ENCODE results near the gene KRT84. TPM values are rescaled to one million over a fixed set of nuclear protein-coding genes. Genes with fewer than 3 reads are reported as not detected.

Gene KRT84
- total and polyA plus RNA-seq, 10 of the 15 experiments (the other 5 are each of a cell fraction or from before 2014, with no cell fraction given), result not detected

GRCh38 chr12:52425466-52425865, 40.0 kb upstream of the KRT84 start:
- in situ Hi-C loops (cut with MboI), result no loop called here
- intact Hi-C loops (cut with micrococcal nuclease; ENCODE audit: unreplicated experiment), result no loop called here
- Histone ChIP-seq H4K20me1 (ENCODE audit: control insufficient read depth, insufficient read depth) (no peaks in the 10 kb centered on the region), H3K4me2 (ENCODE audit: control insufficient read depth, insufficient read depth) (no peak overlapping the region), H3K4me3 (no peak overlapping the region), H3K9me3 (replicated peaks; ENCODE audit: control insufficient read depth, insufficient read depth, low read length) (no peaks in the 10 kb centered on the region), H3K27me3 (replicated peaks in 1 of 2; ENCODE audit: control insufficient read depth in 2 of 2, insufficient read depth in 2 of 2, low read length in 1 of 2) (peaks cover 2 to 4% of the 10 kb centered on the region in 2 experiments; a peak in 3 of 4 replicates), H3K4me1 (ENCODE audit: control insufficient read depth, insufficient read depth, low read length) (no peaks in the 10 kb centered on the region), H3K36me3 (ENCODE audit: control insufficient read depth in 2 of 2, insufficient read depth in 2 of 2, low read length in 1 of 2) (no peaks in the 10 kb centered on the region), H2AFZ (ENCODE audit: control insufficient read depth, low read depth, low read length) (no peak overlapping the region), H3K9ac (ENCODE audit: control insufficient read depth, insufficient read depth, low read length) (no peak overlapping the region), H3K79me2 (ENCODE audit: control insufficient read depth, insufficient read depth, low read length) (no peaks in the 10 kb centered on the region), H3K27ac (ENCODE audit: control insufficient read depth, insufficient read depth) (no peak overlapping the region)
- no peak for TF ChIP-seq BACH1 (IDR thresholded peaks at IDR 0.05; ENCODE audit: borderline replicate concordance)
- TF ChIP-seq KDM1A (IDR thresholded peaks at IDR 0.05; ENCODE audit: borderline replicate concordance), result no peak
- TF ChIP-seq ESRRA (IDR thresholded peaks at IDR 0.05; ENCODE audit: low read length), result no peak
- TF ChIP-seq, protein P1, sequence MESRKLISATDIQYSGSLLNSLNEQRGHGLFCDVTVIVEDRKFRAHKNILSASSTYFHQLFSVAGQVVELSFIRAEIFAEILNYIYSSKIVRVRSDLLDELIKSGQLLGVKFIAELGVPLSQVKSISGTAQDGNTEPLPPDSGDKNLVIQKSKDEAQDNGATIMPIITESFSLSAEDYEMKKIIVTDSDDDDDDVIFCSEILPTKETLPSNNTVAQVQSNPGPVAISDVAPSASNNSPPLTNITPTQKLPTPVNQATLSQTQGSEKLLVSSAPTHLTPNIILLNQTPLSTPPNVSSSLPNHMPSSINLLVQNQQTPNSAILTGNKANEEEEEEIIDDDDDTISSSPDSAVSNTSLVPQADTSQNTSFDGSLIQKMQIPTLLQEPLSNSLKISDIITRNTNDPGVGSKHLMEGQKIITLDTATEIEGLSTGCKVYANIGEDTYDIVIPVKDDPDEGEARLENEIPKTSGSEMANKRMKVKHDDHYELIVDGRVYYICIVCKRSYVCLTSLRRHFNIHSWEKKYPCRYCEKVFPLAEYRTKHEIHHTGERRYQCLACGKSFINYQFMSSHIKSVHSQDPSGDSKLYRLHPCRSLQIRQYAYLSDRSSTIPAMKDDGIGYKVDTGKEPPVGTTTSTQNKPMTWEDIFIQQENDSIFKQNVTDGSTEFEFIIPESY (IDR thresholded peaks at IDR 0.05), result no peak
- no peak for TF ChIP-seq USF1 (IDR thresholded peaks at IDR 0.05; ENCODE audit: borderline replicate concordance, extremely low read length, insufficient read depth, low read depth, low read length)
- TF ChIP-seq ZZZ3 (IDR thresholded peaks at IDR 0.05; ENCODE audit: control insufficient read depth, insufficient read length, low read depth), result no peak
- TF ChIP-seq ZBED1 (IDR thresholded peaks at IDR 0.05; ENCODE audit: borderline replicate concordance), result no peak
- TF ChIP-seq RUNX3 (IDR thresholded peaks at IDR 0.05; ENCODE audit: low read length), result no peak
- ChIA-PET POLR2A (no interaction called here), SMC1A (ENCODE audit: uncharacterized antibody, unreplicated experiment) (no interaction called here), RAD21 (ENCODE audit: unreplicated experiment) (no interaction called here), CTCF (no interaction called here)
- DNase-seq (ENCODE audit: low read depth, low spot score) (no peak), FAIRE-seq (no peak), ATAC-seq (no peak)
- WGBS (ENCODE audit: insufficient coverage, insufficient replicate concordance, low lambda C conversion rate, missing lambda C conversion rate), result 40% methylated on average over 5 of the region's 5 CpGs
- BruUV-seq (replicated peaks), result no TSS peak

Measured in GM12878 (cell line).